GM12891 (cell line): ENCODE results near the gene TGFB2.

Experiments
- POLR2A ChIP-seq: IDR thresholded peaks from 2 replicates; pipeline ENCODE4 v1.6.1; 2011; ENCODE audit warnings: low read depth, low read length, control low read depth
- POLR2AphosphoS5 ChIP-seq: IDR thresholded peaks from 2 replicates; pipeline ENCODE4 v1.6.1; 2011; ENCODE audit warnings: low read depth, low read length, control low read depth

GRCh38 chr1:218361298-218362065 is 16.3 kb downstream of the TGFB2 start:
- TF ChIP-seq POLR2A: no peak
- no peak for TF ChIP-seq POLR2AphosphoS5
